BE2C (cell line): ENCODE data around the gene GON7.
A peak's percentile ranks its signal among the peaks of the same experiment; 100 is the strongest.

Experiments
- DNase-seq: peaks from one replicate; pipeline ENCODE4 v3.0.0-alpha.2; 2020
- H3K27me3 ChIP-seq: fragments of 250-450 bp; sonication (Bioruptor Pico); 2 replicates; pipeline ENCODE4 v1.5.1; 2020; ENCODE audit warnings: mild to moderate bottlenecking
- H3K36me3 ChIP-seq: fragments of 250-450 bp; sonication (Bioruptor Pico); 2 replicates; pipeline ENCODE4 v1.5.1; 2020; ENCODE audit warnings: mild to moderate bottlenecking
- H3K4me1 ChIP-seq: fragments of 250-450 bp; sonication (Bioruptor Pico); 2 replicates; pipeline ENCODE4 v1.5.1; 2020
- H3K4me3 ChIP-seq: 2 replicates; pipeline ENCODE4 v1.5.1; 2011; ENCODE audit warnings: low read depth, low read length
- H3K9me3 ChIP-seq: fragments of 250-450 bp; sonication (Bioruptor Pico); 2 replicates; pipeline ENCODE4 v1.5.1; 2020
- CTCF ChIP-seq: IDR thresholded peaks from 2 replicates; pipeline ENCODE4 v1.5.1; 2012; ENCODE audit warnings: mild to moderate bottlenecking, low read depth, low read length

Gene GON7

GRCh38 chr14:93228550-93228949 lies 21.7 kb upstream of the GON7 start:
- no peak for TF ChIP-seq CTCF
- DNase-seq: no peak
- Histone ChIP-seq H3K4me1 (no peaks in the 10 kb centered on the region), H3K9me3 (no peaks in the 10 kb centered on the region), H3K27me3 (no peaks in the 10 kb centered on the region), H3K36me3 (peaks cover 31% of the 10 kb centered on the region), H3K4me3 (no peak overlapping the region)

- no peaks in the 10 kb centered on the region for H3K27me3 ChIP-seq
- peaks cover 62% of the 10 kb centered on the region for H3K36me3 ChIP-seq
- no peaks in the 10 kb centered on the region for H3K9me3 ChIP-seq
- no peaks in the 10 kb centered on the region for H3K4me1 ChIP-seq
- no peak overlapping the region for H3K4me3 ChIP-seq
- DNase-seq: no peak
- TF ChIP-seq CTCF: no peak
Measured at GRCh38 chr14:93223565-93223964, 16.7 kb upstream of the GON7 start.

GRCh38 chr14:93220509-93220908 lies 13.6 kb upstream of the GON7 start:
- no peak for DNase-seq
- peaks cover 58% of the 10 kb centered on the region for H3K36me3 ChIP-seq
- no peaks in the 10 kb centered on the region for H3K27me3 ChIP-seq
- TF ChIP-seq CTCF: no peak
- H3K9me3 ChIP-seq: no peaks in the 10 kb centered on the region
- no peaks in the 10 kb centered on the region for H3K4me1 ChIP-seq
- no peak overlapping the region for H3K4me3 ChIP-seq

- no peaks in the 10 kb centered on the region for H3K4me1 ChIP-seq
- no peaks in the 10 kb centered on the region for H3K9me3 ChIP-seq
- no peaks in the 10 kb centered on the region for H3K27me3 ChIP-seq
- no peak overlapping the region for H3K4me3 ChIP-seq
- H3K36me3 ChIP-seq: peaks cover 62% of the 10 kb centered on the region
- DNase-seq: peak; percentile 65
- peak; percentile 86 for TF ChIP-seq CTCF
Measured at GRCh38 chr14:93219103-93219726, 12.3 kb upstream of the GON7 start.

- H3K9me3 ChIP-seq: no peaks in the 10 kb centered on the region
- no peaks in the 10 kb centered on the region for H3K4me1 ChIP-seq
- DNase-seq: no peak
- H3K4me3 ChIP-seq: no peak overlapping the region
- peaks cover 53% of the 10 kb centered on the region for H3K36me3 ChIP-seq
- no peak for TF ChIP-seq CTCF
- H3K27me3 ChIP-seq: no peaks in the 10 kb centered on the region
Measured at GRCh38 chr14:93214598-93214997, 7.7 kb upstream of the GON7 start.

GRCh38 chr14:93212432-93212831 lies 5.6 kb upstream of the GON7 start:
- no peak for TF ChIP-seq CTCF
- Histone ChIP-seq H3K4me3 (no peak overlapping the region), H3K36me3 (peaks cover 51% of the 10 kb centered on the region), H3K9me3 (no peaks in the 10 kb centered on the region), H3K4me1 (no peaks in the 10 kb centered on the region), H3K27me3 (no peaks in the 10 kb centered on the region)
- no peak for DNase-seq
